ENCODE data around the gene FANCB.
A peak's percentile ranks its signal among the peaks of the same experiment; 100 is the strongest.

FANCB gene

DNA sequence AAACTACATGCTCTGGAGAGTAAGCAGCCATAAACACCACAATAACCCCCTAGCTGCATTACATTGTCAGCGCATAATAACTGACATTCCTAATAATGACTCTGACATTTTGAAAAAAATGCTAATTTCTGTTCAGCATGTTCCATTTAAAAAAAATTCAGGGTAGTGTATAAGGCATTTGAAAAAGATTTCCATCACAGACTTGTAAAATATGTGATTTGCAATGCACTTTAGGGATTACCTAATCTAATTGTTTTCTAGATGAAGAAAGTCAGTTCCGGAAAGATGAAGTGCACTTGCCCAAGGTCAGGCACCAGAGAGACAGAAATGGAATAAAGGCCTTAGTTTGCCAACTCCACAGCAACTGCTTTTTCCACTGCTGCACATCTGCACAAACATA lies 55.3 kb downstream of the FANCB start:
- Histone ChIP-seq H3K4me3 (ENCODE audit: insufficient read length, low read depth) (no peak overlapping the region), H3K4me1 (ENCODE audit: insufficient read depth, insufficient read length) (no peaks in the 10 kb centered on the region), H3K9me3 (ENCODE audit: insufficient read depth, low read length) (no peaks in the 10 kb centered on the region), H3K36me3 (ENCODE audit: insufficient read depth, insufficient read length, low read length) (no peaks in the 10 kb centered on the region), H3K9ac (ENCODE audit: insufficient read length, low read depth) (no peak overlapping the region), H3K27me3 (ENCODE audit: insufficient read depth, insufficient read length) (no peaks in the 10 kb centered on the region)
- no peak for TF ChIP-seq SUZ12 (IDR thresholded peaks at IDR 0.05; ENCODE audit: extremely low read depth, insufficient read depth, insufficient read length)
- TF ChIP-seq YY1 (IDR thresholded peaks at IDR 0.05; ENCODE audit: insufficient read depth, insufficient read length): no peak
- TF ChIP-seq ZNF274 (IDR thresholded peaks at IDR 0.05; ENCODE audit: low read depth, low read length): no peak
- DNase-seq (ENCODE audit: low read depth, low spot score): no peak

DNA sequence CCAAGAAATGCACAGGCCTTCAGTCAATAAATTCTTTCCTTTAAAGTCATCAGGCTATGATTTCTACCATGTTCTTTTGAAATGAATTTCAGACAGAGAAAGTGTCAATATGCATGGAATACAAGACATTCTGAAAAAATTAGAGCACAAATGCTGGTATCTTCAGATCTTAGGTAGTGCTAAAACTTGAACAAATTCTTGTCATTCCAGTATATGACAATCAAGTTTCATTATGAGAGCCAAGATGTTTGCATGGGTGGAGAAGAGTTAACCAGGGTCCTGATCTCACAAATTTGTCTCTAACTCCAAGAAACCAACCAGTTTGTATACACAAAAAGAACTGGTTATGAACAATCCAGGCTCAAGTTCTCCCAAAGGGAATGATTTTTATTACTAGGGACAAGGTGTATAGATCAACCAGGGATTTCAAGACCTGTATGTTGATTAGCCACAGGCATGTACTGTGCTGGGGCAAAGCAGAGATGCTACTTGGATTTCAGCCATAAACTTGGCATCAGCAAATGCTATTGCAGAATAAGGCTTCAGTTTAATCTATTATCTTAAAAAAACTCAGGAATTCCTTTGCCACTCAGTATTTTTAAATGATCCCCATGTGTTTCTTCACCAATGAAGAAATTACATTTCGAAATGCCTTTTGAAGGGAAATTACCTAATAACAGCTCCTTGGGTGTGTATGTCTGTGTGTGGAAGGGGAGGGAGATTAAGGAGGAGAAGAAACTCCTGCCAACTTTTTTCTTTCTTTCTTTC lies 69.7 kb downstream of the FANCB start:
- Histone ChIP-seq H3K27me3 (ENCODE audit: insufficient read depth, insufficient read length) (no peaks in the 10 kb centered on the region), H3K4me3 (ENCODE audit: insufficient read length, low read depth) (no peak overlapping the region), H3K9me3 (ENCODE audit: insufficient read depth, low read length) (0 out of 2 replicates have a peak, but pooled peaks cover 5% of the 10 kb centered on the region), H3K4me1 (ENCODE audit: insufficient read depth, insufficient read length) (no peaks in the 10 kb centered on the region), H3K36me3 (ENCODE audit: insufficient read depth, insufficient read length, low read length) (no peaks in the 10 kb centered on the region), H3K9ac (ENCODE audit: insufficient read length, low read depth) (no peak overlapping the region)
- DNase-seq (ENCODE audit: low read depth, low spot score): no peak
- TF ChIP-seq YY1 (IDR thresholded peaks at IDR 0.05; ENCODE audit: insufficient read depth, insufficient read length): no peak
- TF ChIP-seq SUZ12 (IDR thresholded peaks at IDR 0.05; ENCODE audit: extremely low read depth, insufficient read depth, insufficient read length): no peak
- TF ChIP-seq ZNF274 (IDR thresholded peaks at IDR 0.05; ENCODE audit: low read depth, low read length): no peak

DNA sequence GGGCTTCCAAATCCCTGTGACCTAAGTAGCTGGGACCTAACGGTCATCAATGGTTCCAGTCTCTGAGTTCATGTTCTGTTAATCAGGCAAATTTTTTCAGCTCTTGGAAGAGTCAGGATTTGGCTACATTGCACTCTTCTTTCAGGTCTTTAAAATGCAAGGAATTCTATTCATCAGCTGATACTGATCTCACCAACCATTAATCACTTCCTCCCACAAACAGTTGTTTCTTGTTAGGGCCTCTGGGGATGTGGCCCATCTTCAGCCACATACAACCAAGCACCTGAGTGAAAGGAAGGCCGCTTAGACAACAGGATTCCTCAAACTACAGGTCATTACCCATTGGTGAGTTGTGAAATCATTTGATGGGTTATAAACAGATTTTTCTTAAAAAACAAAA lies 71.7 kb downstream of the FANCB start:
- Histone ChIP-seq H3K4me3 (ENCODE audit: insufficient read length, low read depth) (no peak overlapping the region), H3K9ac (ENCODE audit: insufficient read length, low read depth) (no peak overlapping the region), H3K9me3 (ENCODE audit: insufficient read depth, low read length) (0 out of 2 replicates have a peak, but pooled peaks cover 5% of the 10 kb centered on the region), H3K4me1 (ENCODE audit: insufficient read depth, insufficient read length) (no peaks in the 10 kb centered on the region), H3K36me3 (ENCODE audit: insufficient read depth, insufficient read length, low read length) (no peaks in the 10 kb centered on the region), H3K27me3 (ENCODE audit: insufficient read depth, insufficient read length) (no peaks in the 10 kb centered on the region)
- TF ChIP-seq ZNF274 (IDR thresholded peaks at IDR 0.05; ENCODE audit: low read depth, low read length): no peak
- no peak for TF ChIP-seq SUZ12 (IDR thresholded peaks at IDR 0.05; ENCODE audit: extremely low read depth, insufficient read depth, insufficient read length)
- TF ChIP-seq YY1 (IDR thresholded peaks at IDR 0.05; ENCODE audit: insufficient read depth, insufficient read length): no peak
- peak; percentile 15 for DNase-seq (ENCODE audit: low read depth, low spot score)

DNA sequence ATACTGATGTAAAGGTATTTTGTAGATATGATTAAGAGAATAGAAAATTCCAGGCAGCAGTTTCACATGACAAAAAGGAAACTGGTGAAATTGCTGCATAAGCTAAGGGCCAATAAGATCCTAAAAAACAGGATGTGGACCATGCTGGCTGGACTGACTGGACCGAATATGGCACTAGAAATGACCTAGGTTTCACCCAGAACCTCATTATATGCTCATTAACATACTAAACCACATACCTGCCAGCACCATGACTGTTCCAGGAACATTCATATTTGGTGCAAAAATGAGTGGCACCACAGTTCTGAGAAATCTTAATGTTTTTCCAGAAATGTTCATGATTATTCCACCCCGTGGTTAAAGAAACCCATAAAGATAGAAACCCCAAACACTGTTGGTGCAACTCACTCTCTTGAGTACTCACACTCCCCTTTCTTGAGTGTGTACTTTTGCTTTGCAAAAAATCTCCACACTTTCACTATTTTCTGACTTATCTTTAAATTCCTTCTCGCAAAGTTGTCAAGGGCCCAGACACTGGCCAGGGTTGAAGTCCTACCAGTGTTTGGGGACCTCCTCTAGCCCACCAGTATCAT lies 74.0 kb downstream of the FANCB start:
- DNase-seq (ENCODE audit: low read depth, low spot score): no peak
- no peaks in the 10 kb centered on the region for H3K27me3 ChIP-seq (ENCODE audit: insufficient read depth, insufficient read length)
- no peaks in the 10 kb centered on the region for H3K36me3 ChIP-seq (ENCODE audit: insufficient read depth, insufficient read length, low read length)
- H3K4me3 ChIP-seq (ENCODE audit: insufficient read length, low read depth): no peak overlapping the region
- TF ChIP-seq YY1 (IDR thresholded peaks at IDR 0.05; ENCODE audit: insufficient read depth, insufficient read length) (no peak), ZNF274 (IDR thresholded peaks at IDR 0.05; ENCODE audit: low read depth, low read length) (no peak), SUZ12 (IDR thresholded peaks at IDR 0.05; ENCODE audit: extremely low read depth, insufficient read depth, insufficient read length) (no peak)
- 0 out of 2 replicates have a peak, but pooled peaks cover 5% of the 10 kb centered on the region for H3K9me3 ChIP-seq (ENCODE audit: insufficient read depth, low read length)
- H3K9ac ChIP-seq (ENCODE audit: insufficient read length, low read depth): no peak overlapping the region
- H3K4me1 ChIP-seq (ENCODE audit: insufficient read depth, insufficient read length): no peaks in the 10 kb centered on the region

All from NT2/D1 (cell line).